Activated T-cell treated with anti-CD3 and anti-CD28 coated beads for 48 hours (primary cell): ENCODE data around the gene CPAMD8.
"Not testable (repeated sequence)": the region's sequence is repeated elsewhere in the genome, so short reads cannot be mapped to it uniquely, and the experiment has no call there.

ENCODE experiments used
- DNase-seq: peaks from one replicate; pipeline ENCODE4 v3.0.0-alpha.2; 2020; ENCODE audit warnings: low read depth

The CPAMD8 gene

DNA sequence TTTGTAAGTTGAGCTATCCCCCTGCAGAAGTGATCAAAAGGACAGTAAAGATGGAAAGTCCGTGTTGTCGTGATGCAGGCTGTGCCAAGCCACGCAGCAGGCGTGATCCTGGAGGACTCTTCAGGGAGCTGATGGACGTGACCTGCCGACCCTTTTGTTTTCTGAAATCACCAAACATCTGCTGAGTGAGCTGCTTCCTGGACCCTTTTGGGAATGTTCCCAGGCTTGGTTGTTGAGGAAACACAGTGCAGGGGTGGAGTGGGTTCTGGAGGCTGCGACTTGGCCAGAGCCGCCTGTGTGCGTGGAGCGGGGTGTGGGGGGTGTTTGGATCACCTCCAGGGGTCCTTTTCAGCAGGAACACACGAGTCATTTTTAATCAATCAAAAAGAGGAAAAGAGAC, 15.4 kb upstream of the CPAMD8 start:
- DNase-seq, result no peak

GRCh38 chr19:17037966-17038500, 11.4 kb upstream of the CPAMD8 start:
- DNase-seq, result no peak

- no peak for DNase-seq
These were observed 10.6 kb upstream of the CPAMD8 start for GRCh38 chr19:17037184-17037583.

DNA sequence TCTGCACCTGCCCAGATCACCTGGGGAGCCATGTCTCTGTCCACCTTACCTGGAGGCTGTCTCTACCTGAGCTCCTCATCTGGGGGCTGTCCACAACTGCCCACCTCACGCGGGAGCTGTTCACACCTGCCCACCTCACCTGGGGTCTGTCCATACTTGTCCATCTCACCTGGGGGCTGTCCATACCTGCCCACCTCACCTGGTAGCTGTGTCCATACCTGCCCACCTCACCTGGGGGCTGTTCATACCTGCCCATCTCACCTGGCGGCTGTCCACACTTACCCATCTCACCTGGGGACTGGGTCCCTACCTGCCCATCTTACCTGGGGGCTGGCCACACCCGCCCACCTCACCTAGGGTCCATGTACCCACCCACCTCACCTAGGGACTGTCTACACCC, 10.0 kb upstream of the CPAMD8 start:
- DNase-seq, result no peak

GRCh38 chr19:17035842-17036424, 9.3 kb upstream of the CPAMD8 start:
- DNase-seq, result no peak

DNA sequence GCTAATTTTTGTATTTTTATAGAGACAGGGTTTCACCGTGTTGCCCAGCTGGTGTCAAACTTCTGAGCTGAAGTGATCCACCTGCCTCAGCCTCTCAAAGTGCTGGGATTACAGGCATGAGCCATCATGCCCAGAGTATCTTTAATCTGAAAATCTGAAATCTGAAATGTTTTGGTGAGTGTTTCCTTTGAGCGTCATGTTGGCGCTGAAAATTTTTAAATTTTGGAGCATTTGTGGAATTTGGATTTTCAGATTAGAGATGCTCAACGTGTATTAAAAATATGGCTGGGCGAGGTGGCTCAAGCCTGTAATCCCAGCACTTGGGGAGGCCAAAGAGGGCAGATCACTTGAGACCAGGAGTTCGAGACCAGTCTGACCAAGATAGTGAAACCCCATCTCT, 5.1 kb upstream of the CPAMD8 start:
- DNase-seq, result no peak

DNA sequence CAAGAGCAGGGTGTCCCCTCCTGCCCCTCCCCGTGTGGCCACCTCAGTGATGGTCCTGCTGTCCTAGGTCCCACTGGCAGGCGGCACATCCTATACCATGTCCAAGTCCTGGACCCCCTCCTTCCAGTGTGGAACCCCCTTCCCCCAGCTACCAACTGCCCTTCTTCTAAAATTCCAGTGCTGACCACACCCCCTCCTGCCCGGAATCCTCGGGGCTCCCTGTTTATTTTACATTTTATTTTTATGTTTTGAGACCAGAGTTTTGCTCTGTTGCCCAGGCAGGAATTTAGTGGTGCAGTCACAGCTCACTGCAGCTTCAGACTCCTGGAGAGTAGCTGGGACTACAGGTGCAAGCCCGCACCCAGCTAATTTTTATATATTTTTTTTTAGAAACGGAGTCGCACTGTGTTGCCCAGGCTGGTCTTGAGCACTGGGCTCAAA, 945 bp upstream of the CPAMD8 start:
- DNase-seq, result no peak

GRCh38 chr19:17025991-17026658, 485 bp downstream of the CPAMD8 start:
- no peak for DNase-seq

- DNase-seq, result no peak
These were observed 1.2 kb downstream of the CPAMD8 start for GRCh38 chr19:17025361-17025760.

DNA sequence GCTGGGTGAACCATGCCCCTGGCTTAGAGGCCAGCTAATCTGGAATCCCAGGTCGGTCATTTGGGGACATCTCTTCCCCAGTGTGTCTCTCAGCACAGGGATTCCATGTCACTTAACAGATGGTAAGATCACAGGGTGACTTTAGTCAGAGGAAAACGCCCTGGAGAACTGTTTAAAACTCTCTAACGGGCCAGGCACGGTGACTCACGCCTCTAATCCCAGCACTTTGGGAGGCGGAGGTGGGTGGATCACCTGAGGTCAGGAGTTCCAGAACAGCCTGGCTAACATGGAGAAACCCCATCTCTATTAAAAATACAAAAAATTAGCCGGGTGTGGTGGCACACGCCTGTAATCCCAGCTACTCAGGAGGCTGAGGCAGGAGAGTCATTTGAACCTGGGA, 1.7 kb downstream of the CPAMD8 start:
- not testable (repeated sequence) for DNase-seq

- DNase-seq, result no peak
These were observed 2.8 kb downstream of the CPAMD8 start for GRCh38 chr19:17023805-17024204.

DNA sequence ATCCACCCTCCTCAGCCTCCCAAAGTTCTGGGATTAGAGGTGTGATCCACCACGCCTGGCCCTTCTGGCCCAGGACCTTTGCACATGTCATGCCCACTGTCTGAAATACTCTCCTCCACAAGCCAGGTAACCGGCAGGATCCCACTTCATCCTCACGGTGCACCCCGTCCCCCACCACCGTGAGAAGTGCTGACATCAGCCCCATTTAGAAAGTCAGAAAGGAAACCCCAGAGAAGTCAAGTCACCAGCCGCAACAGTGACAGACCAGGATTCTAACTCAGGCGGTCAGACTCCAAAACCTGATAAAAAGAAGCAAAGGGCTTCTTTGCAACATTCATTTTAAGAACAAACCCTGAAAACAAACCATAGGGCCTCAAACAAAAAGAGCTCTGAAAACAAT, 3.9 kb downstream of the CPAMD8 start:
- no peak for DNase-seq

- no peak for DNase-seq
These were observed 4.6 kb downstream of the CPAMD8 start for GRCh38 chr19:17021793-17022590.

GRCh38 chr19:17021328-17021727, 5.3 kb downstream of the CPAMD8 start:
- no peak for DNase-seq

DNA sequence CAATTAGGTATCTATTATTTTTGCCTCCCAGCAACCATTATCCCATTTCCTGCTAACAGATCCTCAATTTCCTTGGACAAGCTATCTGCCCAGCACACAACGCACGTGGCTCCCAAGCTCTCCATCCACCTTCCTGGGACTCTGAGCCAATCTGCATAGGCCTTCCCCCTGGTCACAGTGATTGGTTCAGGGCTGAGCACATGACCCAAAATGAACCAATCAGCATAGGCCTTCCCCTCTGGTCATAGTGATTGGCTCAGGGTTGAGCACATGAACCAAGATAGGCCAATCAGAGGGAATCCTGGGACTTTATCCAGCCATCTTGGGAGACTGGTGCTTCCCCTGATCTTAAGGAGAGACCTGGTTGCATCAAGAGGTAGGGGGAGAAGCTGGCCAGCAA, 5.8 kb downstream of the CPAMD8 start:
- no peak for DNase-seq

DNA sequence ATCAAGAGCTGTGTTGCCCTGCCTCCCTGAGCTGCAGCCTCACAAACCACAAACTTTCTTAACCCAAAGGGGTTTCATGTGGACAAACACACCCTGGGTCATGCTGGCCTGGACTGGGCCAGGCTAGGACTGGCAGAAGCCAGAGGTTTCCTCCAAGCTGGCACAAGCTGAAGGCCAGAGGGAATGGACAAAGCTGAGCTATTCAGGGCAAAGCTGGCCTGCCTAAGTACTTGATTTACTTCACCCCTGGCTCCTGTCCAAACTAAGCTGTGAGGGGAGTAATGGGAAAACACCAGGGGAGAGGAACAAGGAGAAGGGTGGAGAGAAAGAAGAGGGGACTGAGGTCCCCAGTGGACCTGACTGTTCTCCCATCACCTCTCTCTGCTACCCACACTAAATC, 6.2 kb downstream of the CPAMD8 start:
- DNase-seq, result no peak

DNA sequence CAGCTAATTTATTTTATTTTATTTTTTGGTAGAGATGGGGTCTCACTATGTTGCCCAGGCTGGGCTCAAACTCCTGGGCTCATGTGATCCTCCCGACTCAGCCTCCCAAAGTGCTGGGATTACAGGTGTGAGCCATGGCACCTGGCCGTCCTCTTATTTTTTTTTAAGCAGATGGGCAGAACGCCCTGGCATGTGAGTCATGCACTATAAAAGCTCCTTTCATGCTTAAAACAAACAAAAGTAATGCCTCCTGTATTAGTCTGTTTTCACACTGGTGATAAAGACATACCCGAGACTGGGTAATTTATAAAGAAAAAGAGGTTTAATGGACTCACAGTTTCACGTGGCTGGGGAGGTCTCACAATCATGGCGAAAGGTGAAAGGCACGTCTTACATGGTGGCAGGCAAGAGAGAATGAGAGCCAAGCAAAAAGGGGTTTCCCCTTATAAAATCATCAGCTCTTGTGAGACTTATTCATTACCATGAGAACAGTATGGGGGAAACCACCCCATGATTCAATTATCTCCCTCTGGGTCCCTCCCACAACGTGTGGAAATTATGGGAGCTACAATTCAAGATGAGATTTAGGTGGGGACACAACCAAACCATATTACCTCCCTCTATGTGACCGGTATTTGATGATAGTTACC, 12.3 kb downstream of the CPAMD8 start:
- DNase-seq, result not testable (repeated sequence)

GRCh38 chr19:17011485-17011884, 15.1 kb downstream of the CPAMD8 start:
- no peak for DNase-seq

DNA sequence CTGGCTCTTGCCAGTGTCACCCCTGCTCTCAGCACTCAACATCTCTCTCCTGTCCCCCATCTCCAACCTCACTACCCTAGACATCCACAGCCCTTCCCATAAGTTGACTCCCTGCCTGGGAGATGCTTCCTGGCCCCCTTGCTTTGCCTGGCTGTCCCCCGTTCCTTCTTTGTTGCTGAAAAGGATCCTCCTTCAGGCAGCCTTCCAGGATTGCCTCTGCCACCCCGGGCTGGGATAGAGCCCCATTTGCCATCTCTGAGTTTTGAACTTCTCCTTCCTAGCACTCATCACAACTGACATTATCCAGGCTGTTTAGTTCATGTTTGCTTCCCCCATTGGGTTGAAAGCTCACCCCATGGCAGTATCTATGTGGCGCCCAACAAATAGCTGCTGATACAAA, 20.0 kb downstream of the CPAMD8 start:
- DNase-seq, result no peak

- no peak for DNase-seq
These were observed 21.6 kb downstream of the CPAMD8 start for GRCh38 chr19:17005000-17005399.

- DNase-seq, result no peak
These were observed 22.2 kb downstream of the CPAMD8 start for GRCh38 chr19:17004386-17004785.

DNA sequence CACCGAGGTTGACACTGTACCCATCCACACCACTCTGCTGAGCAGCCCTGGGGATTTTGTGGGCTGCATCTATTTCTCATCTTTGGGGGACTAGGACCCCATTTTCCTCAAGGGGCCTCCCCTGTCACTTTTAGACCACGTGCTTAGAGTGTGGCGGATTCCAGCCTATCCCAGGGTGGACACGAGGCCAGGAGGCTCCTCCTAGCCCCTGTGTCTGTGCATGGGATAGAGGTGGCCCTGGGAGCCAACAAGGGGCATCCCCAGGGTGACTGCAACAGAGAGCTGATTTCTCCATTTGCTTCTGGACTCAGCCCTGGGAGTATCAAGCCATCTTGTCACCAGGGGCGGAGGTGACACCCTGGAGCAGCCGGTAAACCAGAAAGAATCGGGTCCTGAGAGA, 24.2 kb downstream of the CPAMD8 start:
- no peak for DNase-seq
